GM10248 (cell line): ENCODE data around the gene ATP2B2.

Experiments
- CTCF ChIA-PET: fragments of 300-600 bp; sonication (Branson Sonifier 250); formaldehyde crosslinking; extraction: SDS; loops from one replicate; lab custom pipeline; 2021; ENCODE audit warnings: antibody characterized with exemption; lab: Yijun Ruan, JAX
- POLR2A ChIA-PET: fragments of 350-650 bp; sonication (Branson Sonifier 250); formaldehyde crosslinking; extraction: SDS; loops from one replicate; lab custom pipeline; 2020; ENCODE audit warnings: antibody characterized with exemption; lab: Yijun Ruan, JAX
- DNase-seq: peaks from one replicate; pipeline ENCODE4 v3.0.0; 2012; ENCODE audit errors: extremely low spot score
- CTCF ChIP-seq: IDR thresholded peaks from 2 replicates; pipeline ENCODE4 v1.5.1; 2012; ENCODE audit warnings: mild to moderate bottlenecking, low read depth; ENCODE audit errors: extremely low read depth, missing control alignments, control extremely low read depth

Gene ATP2B2

GRCh38 chr3:10519236-10519635, 13.8 kb upstream of the ATP2B2 start:
- ChIA-PET POLR2A (no interaction called here), CTCF (no interaction called here)
- DNase-seq = no peak
- no peak for TF ChIP-seq CTCF

GRCh38 chr3:10518506-10519150, 13.2 kb upstream of the ATP2B2 start:
- no peak for TF ChIP-seq CTCF
- no peak for DNase-seq
- CTCF ChIA-PET = no interaction called here
- POLR2A ChIA-PET = no interaction called here

GRCh38 chr3:10517627-10518026, 12.2 kb upstream of the ATP2B2 start:
- ChIA-PET POLR2A (no interaction called here), CTCF (no interaction called here)
- DNase-seq = no peak
- TF ChIP-seq CTCF = no peak

GRCh38 chr3:10516544-10517452, 11.4 kb upstream of the ATP2B2 start:
- POLR2A ChIA-PET = no interaction called here
- no peak for TF ChIP-seq CTCF
- CTCF ChIA-PET = no interaction called here
- no peak for DNase-seq

- DNase-seq = no peak
- ChIA-PET POLR2A (no interaction called here), CTCF (interaction anchor here (1.1 kb wide), 1 partner anchor 20 kb away, joined by 3 read pairs; no protein-coding TSS in a partner anchor)
- TF ChIP-seq CTCF = no peak
These were observed 10.6 kb upstream of the ATP2B2 start for GRCh38 chr3:10515884-10516495.

- ChIA-PET CTCF (interaction anchor here (1.1 kb wide), 1 partner anchor 20 kb away, joined by 3 read pairs; no protein-coding TSS in a partner anchor), POLR2A (no interaction called here)
- no peak for TF ChIP-seq CTCF
- DNase-seq = no peak
These were observed 10.0 kb upstream of the ATP2B2 start for GRCh38 chr3:10515396-10515795.
